ENCODE results near the gene ZP4. TPM values are rescaled to one million over a fixed set of nuclear protein-coding genes. Genes with fewer than 3 reads are reported as not detected.

Gene ZP4
- polyA plus RNA-seq (ENCODE audit: insufficient read length in 4 of 4), result not detected

GRCh38 chr1:237890822-237891221 lies at the start of gene ZP4:
Gene ZP4, minus strand, starts transcription at chr1:237890922. Its CDS starts 287 bp downstream, at chr1:237890635.
- no peak for DNase-seq (ENCODE audit: low read depth in 4 of 4, low spot score in 3 of 4)

GRCh38 chr1:237938553-237938952 lies 47.8 kb upstream of the ZP4 start:
- DNase-seq (ENCODE audit: low read depth in 4 of 4, low spot score in 3 of 4), result no peak

GRCh38 chr1:237938068-237938467 lies 47.3 kb upstream of the ZP4 start:
- DNase-seq (ENCODE audit: low read depth in 4 of 4, low spot score in 3 of 4), result no peak

GRCh38 chr1:237932816-237933215 lies 42.1 kb upstream of the ZP4 start:
- DNase-seq (ENCODE audit: low read depth in 4 of 4, low spot score in 3 of 4), result no peak

GRCh38 chr1:237931581-237931980 lies 40.9 kb upstream of the ZP4 start:
- DNase-seq (ENCODE audit: low read depth in 4 of 4, low spot score in 3 of 4), result no peak

GRCh38 chr1:237927198-237927597 lies 36.5 kb upstream of the ZP4 start:
- DNase-seq (ENCODE audit: low read depth in 4 of 4, low spot score in 3 of 4), result no peak

- DNase-seq (ENCODE audit: low read depth in 4 of 4, low spot score in 3 of 4), result no peak
Measured at GRCh38 chr1:237921306-237921705, 30.6 kb upstream of the ZP4 start.

- DNase-seq (ENCODE audit: low read depth in 4 of 4, low spot score in 3 of 4), result no peak
Measured at GRCh38 chr1:237913345-237913744, 22.6 kb upstream of the ZP4 start.

GRCh38 chr1:237911911-237912310 lies 21.2 kb upstream of the ZP4 start:
- no peak for DNase-seq (ENCODE audit: low read depth in 4 of 4, low spot score in 3 of 4)

GRCh38 chr1:237910834-237911233 lies 20.1 kb upstream of the ZP4 start:
- no peak for DNase-seq (ENCODE audit: low read depth in 4 of 4, low spot score in 3 of 4)

- DNase-seq (ENCODE audit: low read depth in 4 of 4, low spot score in 3 of 4), result no peak
Measured at GRCh38 chr1:237903961-237904360, 13.2 kb upstream of the ZP4 start.

- no peak for DNase-seq (ENCODE audit: low read depth in 4 of 4, low spot score in 3 of 4)
Measured at GRCh38 chr1:237902960-237903743, 12.4 kb upstream of the ZP4 start.

- DNase-seq (ENCODE audit: low read depth in 4 of 4, low spot score in 3 of 4), result no peak
Measured at GRCh38 chr1:237901299-237901934, 10.7 kb upstream of the ZP4 start.

- DNase-seq (ENCODE audit: low read depth in 4 of 4, low spot score in 3 of 4), result no peak
Measured at GRCh38 chr1:237895630-237896029, 4.9 kb upstream of the ZP4 start.

GRCh38 chr1:237894131-237894530 lies 3.4 kb upstream of the ZP4 start:
- no peak for DNase-seq (ENCODE audit: low read depth in 4 of 4, low spot score in 3 of 4)

GRCh38 chr1:237891979-237892378 lies 1.3 kb upstream of the ZP4 start:
- DNase-seq (ENCODE audit: low read depth in 4 of 4, low spot score in 3 of 4), result no peak

- no peak for DNase-seq (ENCODE audit: low read depth in 4 of 4, low spot score in 3 of 4)
Measured at GRCh38 chr1:237891266-237891665, 544 bp upstream of the ZP4 start.

GRCh38 chr1:237890416-237890815 lies 306 bp downstream of the ZP4 start:
- no peak for DNase-seq (ENCODE audit: low read depth in 4 of 4, low spot score in 3 of 4)

GRCh38 chr1:237888143-237888542 lies 2.6 kb downstream of the ZP4 start:
- no peak for DNase-seq (ENCODE audit: low read depth in 4 of 4, low spot score in 3 of 4)

GRCh38 chr1:237887542-237887941 lies 3.2 kb downstream of the ZP4 start:
- DNase-seq (ENCODE audit: low read depth in 4 of 4, low spot score in 3 of 4), result no peak

- no peak for DNase-seq (ENCODE audit: low read depth in 4 of 4, low spot score in 3 of 4)
Measured at GRCh38 chr1:237884237-237884636, 6.5 kb downstream of the ZP4 start.

GRCh38 chr1:237879195-237879594 lies 11.5 kb downstream of the ZP4 start:
- DNase-seq (ENCODE audit: low read depth in 4 of 4, low spot score in 3 of 4), result no peak
